HepG2 (cell line): Measurements from ENCODE around the gene ANKRD52. TPM values are rescaled to one million over a fixed set of nuclear protein-coding genes. Genes with fewer than 3 reads are reported as not detected.

Experiments
- ATAC-seq: fragments of 200-7000 bp; cut with Tn5 transposase; 3 replicates; pipeline ENCODE4 v1.9.1; 2020; ENCODE audit warnings: mild to moderate bottlenecking, moderate library complexity
- BruUV-seq: library from RNA; stranded (reverse); fragments of 400-500 nt; replicated peaks from 2 replicates; lab custom pipeline; 2021; lab: Mats Ljungman, UMichigan
- CTCF ChIA-PET: fragments of 300-600 bp; formaldehyde crosslinking; extraction: SDS; loops from one replicate; lab custom pipeline; 2021; ENCODE audit warnings: low total read pairs, inconsistent platforms, low intra/inter-chr PET ratio; lab: Yijun Ruan, JAX
- POLR2A ChIA-PET: fragments of 350-600 bp; sonication (Branson Sonifier 250); formaldehyde crosslinking; loops from one replicate; lab custom pipeline; 2020; ENCODE audit warnings: antibody characterized with exemption, inconsistent platforms; lab: Yijun Ruan, JAX
- DNase-seq: peaks from one replicate; pipeline ENCODE4 v3.0.0-alpha.2; 2015; ENCODE audit warnings: low spot score
- FAIRE-seq: peaks from 3 replicates; lab custom pipeline; 2011; peaks lifted over from hg19 to GRCh38; lab: Jason Lieb, UNC
- H2AFZ ChIP-seq: one replicate; pipeline ENCODE4 v1.6.1; 2011; ENCODE audit warnings: low read length, inconsistent platforms
- H3K27ac ChIP-seq: fragments of 300-600 bp; 3 replicates; pipeline ENCODE4 v1.8.0; 2011; ENCODE audit warnings: mixed run types, mild to moderate bottlenecking, mixed read lengths, low read length, inconsistent platforms; ENCODE audit not compliant: insufficient read depth; ENCODE audit errors: extremely low read length
- H3K27me3 ChIP-seq, 2 experiments: fragments of 200-600 bp in 1 of 2; 2 replicates in 1 of 2; 3 replicates in 1 of 2; pipeline versions ENCODE4 v1.6.0 to v1.8.0; 2011; ENCODE audit warnings: low read length in 2 of 2, mild to moderate bottlenecking in 2 of 2, moderate library complexity in 2 of 2, inconsistent platforms in 1 of 2; ENCODE audit not compliant: insufficient read depth in 2 of 2, control insufficient read depth in 1 of 2
- H3K36me3 ChIP-seq, 2 experiments: fragments of 200-600 bp in 1 of 2; replicated peaks in 1 of 2; 2 replicates in 1 of 2; 3 replicates in 1 of 2; pipeline versions ENCODE4 v1.5.1 to v1.8.0; 2011; ENCODE audit warnings: low read length in 2 of 2, inconsistent platforms in 1 of 2; ENCODE audit not compliant: insufficient read depth in 2 of 2, control insufficient read depth in 1 of 2
- H3K4me1 ChIP-seq: 2 replicates; pipeline ENCODE4 v1.5.1; 2012; ENCODE audit warnings: low read length, inconsistent platforms; ENCODE audit not compliant: insufficient read depth
- H3K4me2 ChIP-seq: 2 replicates; pipeline ENCODE4 v1.6.0; 2011; ENCODE audit warnings: low read depth, low read length, inconsistent platforms
- H3K4me3 ChIP-seq, 3 experiments: fragments of 200-600 bp in 1 of 3; sonication (generic), shearing (Covaris generic) in 1 of 3; replicated peaks in 1 of 3; 2 replicates each; pipeline ENCODE4 v1.5.1; 2011 to 2016; ENCODE audit warnings: low read length in 3 of 3, inconsistent platforms in 2 of 3, low read depth in 2 of 3, mild to moderate bottlenecking in 2 of 3, control low read depth in 1 of 3, mixed read lengths in 1 of 3; ENCODE audit not compliant: insufficient read depth in 1 of 3
- H3K79me2 ChIP-seq: one replicate; pipeline ENCODE4 v1.6.1; 2011; ENCODE audit warnings: low read length, inconsistent platforms; ENCODE audit not compliant: insufficient read depth
- H3K9ac ChIP-seq: 2 replicates; pipeline ENCODE4 v1.6.0; 2011; ENCODE audit warnings: mild to moderate bottlenecking, low read depth, low read length, inconsistent platforms; ENCODE audit not compliant: insufficient read depth
- H3K9me3 ChIP-seq: 2 replicates; pipeline ENCODE4 v1.5.1; 2012; ENCODE audit warnings: mild to moderate bottlenecking, low read length
- H4K20me1 ChIP-seq: 2 replicates; pipeline ENCODE4 v1.6.0; 2011; ENCODE audit warnings: inconsistent platforms, mild to moderate bottlenecking, low read length, moderate library complexity; ENCODE audit not compliant: insufficient read depth
- ATM ChIP-seq: fragments of 450-650 bp; IDR thresholded peaks from 2 replicates; pipeline ENCODE4 v1.7.1; 2017; ENCODE audit warnings: mild to moderate bottlenecking, borderline replicate concordance
- CREM ChIP-seq, 2 experiments: sonication (generic) in 1 of 2; formaldehyde crosslinking in 1 of 2; IDR thresholded peaks; 2 replicates each; pipeline versions ENCODE4 v1.4.0 to v1.6.1; 2016 to 2020; ENCODE audit warnings: antibody characterized with exemption in 1 of 2, mild to moderate bottlenecking in 1 of 2, missing genetic modification reagents in 1 of 2
- DMAP1 ChIP-seq: IDR thresholded peaks from 2 replicates; pipeline ENCODE4 v1.6.1; 2016
- IKZF4 ChIP-seq: sonication (generic); formaldehyde crosslinking; IDR thresholded peaks from 2 replicates; pipeline ENCODE4 v1.5.1; 2020; ENCODE audit warnings: borderline replicate concordance, mild to moderate bottlenecking, low read depth, missing genetic modification reagents; ENCODE audit errors: not compliant biosample characterization
- IRF2 ChIP-seq: IDR thresholded peaks from 2 replicates; pipeline ENCODE4 v1.6.1; 2018; ENCODE audit warnings: missing genetic modification reagents, missing compliant biosample characterization
- MYNN ChIP-seq: sonication (generic); formaldehyde crosslinking; IDR thresholded peaks from 2 replicates; pipeline ENCODE4 v1.4.0; 2020; ENCODE audit warnings: mild to moderate bottlenecking, low read depth, missing genetic modification reagents
- SIX4 ChIP-seq: sonication (generic); formaldehyde crosslinking; IDR thresholded peaks from 2 replicates; pipeline ENCODE4 v1.4.0; 2020; ENCODE audit warnings: missing genetic modification reagents
- SMYD3 ChIP-seq: sonication (generic); formaldehyde crosslinking; IDR thresholded peaks from 2 replicates; pipeline ENCODE4 v1.8.1; 2023; ENCODE audit warnings: mild to moderate bottlenecking, missing genetic modification reagents
- TEAD2 ChIP-seq: sonication (generic); formaldehyde crosslinking; IDR thresholded peaks from 2 replicates; pipeline ENCODE4 v1.9.0; 2021; ENCODE audit warnings: missing genetic modification reagents
- ZBTB21 ChIP-seq: sonication (generic); formaldehyde crosslinking; IDR thresholded peaks from 2 replicates; pipeline ENCODE4 v1.4.0; 2020; ENCODE audit warnings: missing genetic modification reagents
- ZBTB7B ChIP-seq: sonication (generic); formaldehyde crosslinking; IDR thresholded peaks from 2 replicates; pipeline ENCODE4 v1.4.0; 2020; ENCODE audit warnings: missing genetic modification reagents
- ZEB1 ChIP-seq: IDR thresholded peaks from 2 replicates; pipeline ENCODE4 v1.6.1; 2012; ENCODE audit warnings: mild to moderate bottlenecking, low read depth, inconsistent platforms; ENCODE audit not compliant: insufficient replicate concordance
- ZNF232 ChIP-seq: sonication (generic); formaldehyde crosslinking; IDR thresholded peaks from 2 replicates; pipeline ENCODE4 v1.4.0; 2020; ENCODE audit warnings: missing genetic modification reagents, borderline replicate concordance
- ZNF263 ChIP-seq: sonication (generic); formaldehyde crosslinking; IDR thresholded peaks from 2 replicates; pipeline ENCODE4 v1.4.0; 2020; ENCODE audit warnings: missing genetic modification reagents
- ZNF326 ChIP-seq: sonication (generic); formaldehyde crosslinking; IDR thresholded peaks from 2 replicates; pipeline ENCODE4 v1.4.0; 2020; ENCODE audit warnings: missing genetic modification reagents, borderline replicate concordance
- ZNF335 ChIP-seq: sonication (generic); formaldehyde crosslinking; IDR thresholded peaks from 2 replicates; pipeline ENCODE4 v1.4.0; 2020; ENCODE audit warnings: missing genetic modification reagents
- ZNF543 ChIP-seq: sonication (generic); formaldehyde crosslinking; IDR thresholded peaks from 2 replicates; pipeline ENCODE4 v1.4.0; 2020; ENCODE audit warnings: mild to moderate bottlenecking, missing genetic modification reagents
- ZNF850 ChIP-seq: sonication (generic); formaldehyde crosslinking; conservative IDR thresholded peaks from 2 replicates; pipeline ENCODE4 v1.9.0; 2021; ENCODE audit warnings: mild to moderate bottlenecking, missing genetic modification reagents
- ZSCAN29 ChIP-seq: sonication (generic); formaldehyde crosslinking; conservative IDR thresholded peaks from 2 replicates; pipeline ENCODE4 v1.4.0; 2020; ENCODE audit warnings: mild to moderate bottlenecking, missing genetic modification reagents
- WGBS: methylation state at CpG from one replicate; pipeline ENCODE4 v1.1.6; 2017; ENCODE audit warnings: low lambda C conversion rate; 5-methylcytosine and 5-hydroxymethylcytosine counted together
- in situ Hi-C: cut with HindIII; loops from 2 replicates; pipeline ENCODE4 v1.10.0; 2017; ENCODE audit warnings: low pct_unique_long_range_greater_than_20kb; ENCODE audit not compliant: extremely low pct_ligation_motif_present
- intact Hi-C: fragments of 100-400 bp; cut with micrococcal nuclease; formaldehyde crosslinking; loops from one replicate; pipeline ENCODE4 v1.10.0; 2022; ENCODE audit not compliant: unreplicated experiment
- polyA plus RNA-seq, 8 experiments: library from polyadenylated mRNA; depleted of rRNA in 3 of 8; stranded (reverse) in 7 of 8; unstranded in 1 of 8; fragments of >200 nt; fragmentation: Illumina TruSeq in 4 of 8; extraction: Trizol in 4 of 8; gene quantifications; 2 replicates each; pipeline versions ENCODE4 v1.2.1 to v1.2.3, GENCODE V29; 2011 to 2016; ENCODE audit warnings: low read depth in 4 of 8, missing spikeins in 1 of 8, mixed read lengths in 1 of 8; ENCODE audit not compliant: insufficient read depth in 1 of 8
- total RNA-seq, 5 experiments: library from RNA; depleted of rRNA; stranded (reverse); fragments of >200 nt; fragmentation: Illumina TruSeq; extraction: Trizol; gene quantifications; 2 replicates each; pipeline ENCODE4 v1.2.3, GENCODE V29; 2016; ENCODE audit warnings: low read depth in 1 of 5
- TF ChIP-seq, protein P1 (sequence below): sonication (generic); formaldehyde crosslinking; IDR thresholded peaks from 2 replicates; pipeline ENCODE4 v1.8.0; 2022; ENCODE audit warnings: mild to moderate bottlenecking, missing genetic modification reagents; ENCODE audit not compliant: insufficient replicate concordance

ANKRD52 gene
- total and polyA plus RNA-seq, 2 of the 13 experiments (the other 11 are each of a cell fraction or from before 2014, with no cell fraction given): 7.8 to 9.2 TPM

- TF ChIP-seq IKZF4 (CRISPR knock-in tag): no peak
Measured at GRCh38 chr12:56304276-56304675, 46.1 kb upstream of the ANKRD52 start (continued).

GRCh38 chr12:56300644-56301464, 42.7 kb upstream of the ANKRD52 start:
- in situ Hi-C loops: no loop called here
- ChIA-PET POLR2A (interaction anchor here (1.1 to 2.8 kb wide), 7 partner anchors 14 to 336 kb away, joined by 3 to 16 read pairs (median 5); partner anchors contain the start of genes ANKRD52, COQ10A, RNF41 and TIMELESS), CTCF (no interaction called here)
- 9% methylated on average over 18 of the region's 21 CpGs for whole genome bisulfite sequencing
- intact Hi-C loops: loop anchor here (2.0 kb wide), 2 partner anchors 16 to 182 kb away; partner anchors contain the start of gene ZC3H10
- no peaks in the 10 kb centered on the region; the same call in 1 of the 2 replicates for H4K20me1 ChIP-seq
- TSS peak; percentile 88 for BruUV-seq
- peak overlapping the region; percentile 86 for H3K9ac ChIP-seq
- peak overlapping the region; percentile 96 for H3K27ac ChIP-seq
- no peaks in the 10 kb centered on the region; a peak in 1 of 5 replicates for H3K27me3 ChIP-seq
- FAIRE-seq (no peak), ATAC-seq (peak; percentile 1; the same call in 2 of the 3 replicates), DNase-seq (no peak)
- H3K4me2 ChIP-seq: peak overlapping the region; percentile 98
- H3K36me3 ChIP-seq: peaks cover 3 to 15% of the 10 kb centered on the region in 2 experiments; a peak in 3 of 5 replicates
- peak overlapping the region; percentile 64 for H2AFZ ChIP-seq
- peaks cover 39% of the 10 kb centered on the region for H3K79me2 ChIP-seq
- peak overlapping the region; percentile 62 to 97 (median 94) for H3K4me3 ChIP-seq
- peaks cover 65% of the 10 kb centered on the region for H3K4me1 ChIP-seq
- no peaks in the 10 kb centered on the region for H3K9me3 ChIP-seq
- TF ChIP-seq ZBTB21 (CRISPR knock-in tag): peak; percentile 43; the same call in 1 of the 2 replicates
- TF ChIP-seq ZNF232: no peak
- 0 out of 2 replicates have a peak, but pooled peaks have one; percentile 48 for TF ChIP-seq SMYD3
- 0 out of 2 replicates have a peak, but pooled peaks have one; percentile 3 for TF ChIP-seq SIX4 (CRISPR knock-in tag)
- no peak for TF ChIP-seq ZBTB7B (CRISPR knock-in tag)
- TF ChIP-seq IRF2 (CRISPR knock-in tag): no peak
- peak; percentile 11 for TF ChIP-seq ZEB1
- TF ChIP-seq ZSCAN29 (CRISPR knock-in tag): 0 out of 2 replicates have a peak, but pooled peaks have one; percentile 2
- TF ChIP-seq ZNF263 (CRISPR knock-in tag): no peak
- TF ChIP-seq ZNF335: peak; percentile 97
- no peak for TF ChIP-seq TEAD2 (CRISPR knock-in tag)
- 0 out of 2 replicates have a peak, but pooled peaks have one; percentile 8 for TF ChIP-seq ZNF850 (CRISPR knock-in tag)
- no peak for TF ChIP-seq DMAP1
- no peak for TF ChIP-seq ATM
- TF ChIP-seq, protein P1, sequence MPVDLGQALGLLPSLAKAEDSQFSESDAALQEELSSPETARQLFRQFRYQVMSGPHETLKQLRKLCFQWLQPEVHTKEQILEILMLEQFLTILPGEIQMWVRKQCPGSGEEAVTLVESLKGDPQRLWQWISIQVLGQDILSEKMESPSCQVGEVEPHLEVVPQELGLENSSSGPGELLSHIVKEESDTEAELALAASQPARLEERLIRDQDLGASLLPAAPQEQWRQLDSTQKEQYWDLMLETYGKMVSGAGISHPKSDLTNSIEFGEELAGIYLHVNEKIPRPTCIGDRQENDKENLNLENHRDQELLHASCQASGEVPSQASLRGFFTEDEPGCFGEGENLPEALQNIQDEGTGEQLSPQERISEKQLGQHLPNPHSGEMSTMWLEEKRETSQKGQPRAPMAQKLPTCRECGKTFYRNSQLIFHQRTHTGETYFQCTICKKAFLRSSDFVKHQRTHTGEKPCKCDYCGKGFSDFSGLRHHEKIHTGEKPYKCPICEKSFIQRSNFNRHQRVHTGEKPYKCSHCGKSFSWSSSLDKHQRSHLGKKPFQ (CRISPR knock-in tag): no peak
- no peak for TF ChIP-seq ZNF543 (CRISPR knock-in tag)
- 0 out of 2 replicates have a peak, but pooled peaks have one; percentile 21 for TF ChIP-seq CREM (IDR thresholded peaks at IDR 0.05)
- TF ChIP-seq CREM (CRISPR knock-in tag; IDR thresholded peaks at IDR 0.05): no peak
- no peak for TF ChIP-seq MYNN (CRISPR knock-in tag)
- no peak for TF ChIP-seq ZNF326
